GM23338 (cell line): ENCODE results near the gene UBE3A.

Source experiments
- CTCF ChIP-seq, 2 experiments: fragments of 200-600 bp in 1 of 2; sonication (generic) in 1 of 2; conservative IDR thresholded peaks; 2 replicates each; pipeline versions ENCODE4 v1.5.1 to v1.6.1; 2016 to 2017; ENCODE audit warnings: antibody characterized with exemption in 2 of 2, low read depth in 2 of 2, mild to moderate bottlenecking in 2 of 2, moderate library complexity in 1 of 2
- EZH2 ChIP-seq: fragments of 200-600 bp; sonication (generic); IDR thresholded peaks from one replicate; pipeline ENCODE4 v1.8.0; 2017; ENCODE audit warnings: antibody characterized with exemption, mild to moderate bottlenecking, low read depth; ENCODE audit not compliant: unreplicated experiment
- EZH2phosphoT487 ChIP-seq: fragments of 200-600 bp; sonication (generic); IDR thresholded peaks from one replicate; pipeline ENCODE4 v1.8.1; 2018; ENCODE audit warnings: antibody characterized with exemption; ENCODE audit not compliant: unreplicated experiment
- POLR2AphosphoS5 ChIP-seq: IDR thresholded peaks from 2 replicates; pipeline ENCODE4 v1.6.1; 2016; ENCODE audit warnings: antibody characterized with exemption, low read depth
- REST ChIP-seq: IDR thresholded peaks from one replicate; pipeline ENCODE4 v1.6.1; 2018; ENCODE audit warnings: antibody characterized with exemption; ENCODE audit not compliant: unreplicated experiment

GRCh38 chr15:25397100-25397499 is 41.7 kb downstream of the UBE3A start:
- TF ChIP-seq CTCF (conservative IDR thresholded peaks at IDR 0.05; ENCODE audit: low read depth in 2 of 2) = no peak
- no peak for TF ChIP-seq POLR2AphosphoS5
- no peak for TF ChIP-seq EZH2
- TF ChIP-seq EZH2phosphoT487 = no peak
- no peak for TF ChIP-seq REST
